C4-2B (cell line): ENCODE measurements around the gene SLC47A1.

Source experiments
- H3K27ac ChIP-seq: fragments of 450-650 bp; 2 replicates; pipeline ENCODE4 v1.5.1; 2017
- ZFX ChIP-seq: fragments of 450-650 bp; IDR thresholded peaks from 2 replicates; pipeline ENCODE4 v1.6.1; 2017
- TF ChIP-seq, protein P1 (sequence below): fragments of 450-650 bp; conservative IDR thresholded peaks from 2 replicates; pipeline ENCODE4 v1.5.1; 2017; ENCODE audit warnings: mild to moderate bottlenecking

Gene SLC47A1, protein sequence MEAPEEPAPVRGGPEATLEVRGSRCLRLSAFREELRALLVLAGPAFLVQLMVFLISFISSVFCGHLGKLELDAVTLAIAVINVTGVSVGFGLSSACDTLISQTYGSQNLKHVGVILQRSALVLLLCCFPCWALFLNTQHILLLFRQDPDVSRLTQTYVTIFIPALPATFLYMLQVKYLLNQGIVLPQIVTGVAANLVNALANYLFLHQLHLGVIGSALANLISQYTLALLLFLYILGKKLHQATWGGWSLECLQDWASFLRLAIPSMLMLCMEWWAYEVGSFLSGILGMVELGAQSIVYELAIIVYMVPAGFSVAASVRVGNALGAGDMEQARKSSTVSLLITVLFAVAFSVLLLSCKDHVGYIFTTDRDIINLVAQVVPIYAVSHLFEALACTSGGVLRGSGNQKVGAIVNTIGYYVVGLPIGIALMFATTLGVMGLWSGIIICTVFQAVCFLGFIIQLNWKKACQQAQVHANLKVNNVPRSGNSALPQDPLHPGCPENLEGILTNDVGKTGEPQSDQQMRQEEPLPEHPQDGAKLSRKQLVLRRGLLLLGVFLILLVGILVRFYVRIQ

DNA sequence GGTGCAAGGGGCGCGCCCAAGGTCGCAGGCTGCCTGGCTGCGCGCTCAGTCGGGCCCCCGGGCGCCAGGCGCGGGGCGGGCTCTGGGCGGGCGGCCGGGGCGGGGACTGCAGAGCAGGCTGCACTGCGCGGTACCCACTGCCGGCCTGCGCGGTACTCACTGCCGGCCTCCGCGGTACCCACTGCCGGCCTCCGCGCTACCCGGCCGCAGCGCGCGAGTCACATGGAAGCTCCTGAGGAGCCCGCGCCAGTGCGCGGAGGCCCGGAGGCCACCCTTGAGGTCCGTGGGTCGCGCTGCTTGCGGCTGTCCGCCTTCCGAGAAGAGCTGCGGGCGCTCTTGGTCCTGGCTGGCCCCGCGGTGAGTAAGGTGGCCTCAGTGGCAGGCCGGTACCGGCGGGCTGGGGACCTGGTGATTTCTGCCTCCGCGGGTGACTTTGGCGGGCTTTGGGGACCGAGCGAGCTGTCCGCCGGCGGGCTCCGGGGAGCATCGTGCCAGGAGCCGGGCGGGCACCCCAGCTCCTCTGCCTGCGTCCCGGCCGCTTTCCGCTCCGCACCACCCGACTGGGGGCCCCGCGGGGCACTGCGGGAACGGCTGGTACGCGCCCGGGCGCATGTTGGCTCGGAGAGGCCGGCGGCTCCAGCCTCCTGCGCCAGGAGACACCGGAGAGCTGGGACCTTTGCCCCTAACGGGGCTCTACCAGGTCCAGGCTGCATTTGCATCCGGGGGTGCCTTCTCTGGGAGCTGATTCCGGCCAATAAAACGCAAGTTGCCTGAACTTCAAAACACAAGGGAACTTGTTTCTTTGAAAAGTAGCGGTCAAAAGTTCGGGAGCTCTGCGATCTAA lies at the start of gene SLC47A1:
Gene SLC47A1, plus strand, starts transcription at position 137 of the 844 bp plus-strand sequence. Its CDS starts 86 bp downstream, at position 223.
- no peak within 1 kb of the TSS for H3K27ac ChIP-seq
- TF ChIP-seq ZFX = no peak
- TF ChIP-seq, protein P1, sequence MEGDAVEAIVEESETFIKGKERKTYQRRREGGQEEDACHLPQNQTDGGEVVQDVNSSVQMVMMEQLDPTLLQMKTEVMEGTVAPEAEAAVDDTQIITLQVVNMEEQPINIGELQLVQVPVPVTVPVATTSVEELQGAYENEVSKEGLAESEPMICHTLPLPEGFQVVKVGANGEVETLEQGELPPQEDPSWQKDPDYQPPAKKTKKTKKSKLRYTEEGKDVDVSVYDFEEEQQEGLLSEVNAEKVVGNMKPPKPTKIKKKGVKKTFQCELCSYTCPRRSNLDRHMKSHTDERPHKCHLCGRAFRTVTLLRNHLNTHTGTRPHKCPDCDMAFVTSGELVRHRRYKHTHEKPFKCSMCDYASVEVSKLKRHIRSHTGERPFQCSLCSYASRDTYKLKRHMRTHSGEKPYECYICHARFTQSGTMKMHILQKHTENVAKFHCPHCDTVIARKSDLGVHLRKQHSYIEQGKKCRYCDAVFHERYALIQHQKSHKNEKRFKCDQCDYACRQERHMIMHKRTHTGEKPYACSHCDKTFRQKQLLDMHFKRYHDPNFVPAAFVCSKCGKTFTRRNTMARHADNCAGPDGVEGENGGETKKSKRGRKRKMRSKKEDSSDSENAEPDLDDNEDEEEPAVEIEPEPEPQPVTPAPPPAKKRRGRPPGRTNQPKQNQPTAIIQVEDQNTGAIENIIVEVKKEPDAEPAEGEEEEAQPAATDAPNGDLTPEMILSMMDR = no peak

- no peak for TF ChIP-seq ZFX
- TF ChIP-seq, protein P1 = no peak
Measured at GRCh38 chr17:19485800-19486340, 47.8 kb upstream of the SLC47A1 start.

DNA sequence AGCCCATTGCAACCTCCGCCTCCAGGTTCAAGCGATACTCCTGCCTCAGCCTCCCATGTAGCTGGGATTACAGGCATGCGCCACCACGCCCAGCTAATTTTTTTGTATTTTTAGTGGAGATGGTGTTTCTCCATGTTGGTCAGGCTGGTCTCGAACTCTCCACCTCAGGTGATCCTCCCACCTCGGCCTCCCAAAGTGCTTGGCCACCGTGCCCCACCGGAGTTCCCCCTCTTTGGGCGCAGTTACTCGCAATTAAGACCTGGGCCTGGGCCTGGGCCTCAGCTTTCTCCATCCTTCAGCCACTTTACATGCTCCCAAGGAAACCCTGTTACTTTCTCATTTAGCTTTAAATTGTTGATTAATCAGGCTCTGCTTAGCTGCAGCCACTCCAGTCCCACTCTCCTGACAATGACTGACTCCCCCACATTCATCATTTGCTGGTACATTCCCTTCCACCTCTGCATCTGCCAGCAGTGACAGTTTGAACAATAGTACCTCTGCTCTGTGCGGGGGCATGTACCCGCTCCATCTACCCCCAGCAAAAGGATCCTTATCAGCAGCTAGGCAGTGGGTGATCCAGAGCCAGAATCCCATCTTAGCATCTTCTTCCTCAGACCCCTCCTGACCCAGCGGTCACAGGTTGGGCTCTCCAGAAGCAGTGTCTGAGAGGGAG lies 47.2 kb upstream of the SLC47A1 start:
- H3K27ac ChIP-seq = no peak overlapping the region

More at GRCh38 chr17:19485800-19486340, 47.8 kb upstream of the SLC47A1 start:
- no peak overlapping the region for H3K27ac ChIP-seq

GRCh38 chr17:19487024-19487600 lies 46.5 kb upstream of the SLC47A1 start:
- no peak overlapping the region for H3K27ac ChIP-seq
- no peak for TF ChIP-seq ZFX
- TF ChIP-seq, protein P1 = no peak

More for the DNA sequence above, 47.2 kb upstream of the SLC47A1 start:
- TF ChIP-seq, protein P1 = no peak
- TF ChIP-seq ZFX = no peak

DNA sequence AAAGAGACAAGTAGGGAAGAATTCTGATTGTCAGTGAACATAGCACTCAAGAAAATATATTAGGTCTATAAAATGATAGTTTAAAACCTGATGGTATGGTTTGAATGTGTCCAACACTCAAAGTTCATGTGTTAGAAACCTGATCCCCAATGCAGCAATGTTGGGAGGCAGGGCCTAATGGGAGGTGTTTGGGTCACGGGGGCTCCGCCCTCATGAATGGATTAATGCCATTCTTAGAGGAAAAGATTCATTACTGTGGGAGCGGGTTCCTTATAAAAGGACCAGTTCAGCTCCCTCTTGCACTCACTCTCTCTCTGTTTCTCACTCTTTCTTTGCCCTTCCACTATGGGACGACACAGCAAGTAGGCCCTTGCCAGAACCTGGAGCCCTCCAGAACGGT lies 41.5 kb upstream of the SLC47A1 start:
- no peak overlapping the region for H3K27ac ChIP-seq
- no peak for TF ChIP-seq ZFX
- TF ChIP-seq, protein P1 = no peak

DNA sequence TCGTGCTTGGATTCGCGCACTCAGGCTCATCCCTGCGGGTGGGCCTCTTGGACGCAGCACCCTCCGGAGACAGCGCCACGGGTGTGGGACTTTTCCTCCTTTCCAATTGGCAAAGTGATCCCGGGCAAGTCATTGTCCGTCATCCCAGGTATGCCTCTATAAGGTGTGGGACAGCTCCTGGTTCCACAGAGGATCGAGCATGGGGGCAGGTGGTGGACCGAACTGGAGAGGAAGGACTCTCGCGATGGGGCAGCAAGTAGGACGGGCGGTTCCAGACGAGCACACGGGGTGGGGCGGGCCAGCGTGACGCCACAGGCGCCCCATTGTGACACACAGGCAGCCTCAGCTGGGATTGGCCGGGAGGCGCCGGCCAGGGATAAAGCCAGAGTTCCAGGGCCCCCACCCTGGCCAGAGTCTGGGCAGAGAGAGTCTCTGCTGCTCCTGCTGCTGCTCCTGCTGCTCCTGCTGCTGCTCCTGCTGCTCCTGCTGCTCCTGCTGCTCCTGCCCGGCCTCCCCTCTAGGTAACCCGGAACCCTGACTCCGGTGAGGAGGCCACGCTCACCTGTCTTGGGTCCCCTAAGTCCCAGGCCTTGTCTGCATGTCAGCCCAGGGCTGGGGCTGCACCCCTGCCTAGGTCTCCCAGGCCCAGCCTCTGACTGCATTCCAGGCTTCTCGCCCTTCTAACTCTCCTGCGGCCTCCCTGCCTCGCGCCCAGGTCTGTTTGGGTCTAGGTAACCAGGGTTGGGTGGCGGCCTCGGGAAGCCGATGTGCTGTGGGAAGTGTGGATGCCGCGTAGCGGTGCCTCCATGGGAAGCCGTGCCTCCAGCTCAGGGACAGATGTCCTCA lies 38.5 kb upstream of the SLC47A1 start:
- H3K27ac ChIP-seq = no peak overlapping the region
- TF ChIP-seq, protein P1 = no peak
- TF ChIP-seq ZFX = no peak
